ENCODE data around the gene GID4.

- TF ChIP-seq CTCF (IDR thresholded peaks at IDR 0.05) (no peak), POLR2AphosphoS5 (IDR thresholded peaks at IDR 0.05) (no peak), POLR2A (IDR thresholded peaks at IDR 0.05) (no peak)
These were observed 29.4 kb upstream of the GID4 start for GRCh38 chr17:18009609-18010420.
